Mammary epithelial cell (primary cell): ENCODE results near the gene FSHB.

Source experiments
- CTCF ChIP-seq, 2 donors: IDR thresholded peaks in 1 of 2; conservative IDR thresholded peaks in 1 of 2; 2 replicates each; pipeline ENCODE4 v1.5.1; 2011 to 2012; ENCODE audit warnings: inconsistent platforms in 2 of 2, low read length in 2 of 2, mild to moderate bottlenecking in 2 of 2, control low read depth in 1 of 2, low read depth in 1 of 2; ENCODE audit not compliant: insufficient read depth in 1 of 2; ENCODE audit errors: extremely low read depth in 1 of 2
- EZH2 ChIP-seq: IDR thresholded peaks from 2 replicates; pipeline ENCODE4 v1.6.1; 2012; ENCODE audit warnings: low read length, inconsistent platforms, borderline replicate concordance

GRCh38 chr11:30282289-30282631 lies 51.4 kb downstream of the FSHB start:
- TF ChIP-seq EZH2 (no peak), CTCF (conservative IDR thresholded peaks at IDR 0.05 in 1 of 2, IDR thresholded peaks at IDR 0.05 in 1 of 2; ENCODE audit: extremely low read depth in 1 of 2, insufficient read depth in 1 of 2, low read depth in 1 of 2, low read length in 2 of 2) (no peak)
